ENCODE measurements around the gene MRPS7.
"Not testable (repeated sequence)": the region's sequence is repeated elsewhere in the genome, so short reads cannot be mapped to it uniquely, and the experiment has no call there.

Gene MRPS7

DNA sequence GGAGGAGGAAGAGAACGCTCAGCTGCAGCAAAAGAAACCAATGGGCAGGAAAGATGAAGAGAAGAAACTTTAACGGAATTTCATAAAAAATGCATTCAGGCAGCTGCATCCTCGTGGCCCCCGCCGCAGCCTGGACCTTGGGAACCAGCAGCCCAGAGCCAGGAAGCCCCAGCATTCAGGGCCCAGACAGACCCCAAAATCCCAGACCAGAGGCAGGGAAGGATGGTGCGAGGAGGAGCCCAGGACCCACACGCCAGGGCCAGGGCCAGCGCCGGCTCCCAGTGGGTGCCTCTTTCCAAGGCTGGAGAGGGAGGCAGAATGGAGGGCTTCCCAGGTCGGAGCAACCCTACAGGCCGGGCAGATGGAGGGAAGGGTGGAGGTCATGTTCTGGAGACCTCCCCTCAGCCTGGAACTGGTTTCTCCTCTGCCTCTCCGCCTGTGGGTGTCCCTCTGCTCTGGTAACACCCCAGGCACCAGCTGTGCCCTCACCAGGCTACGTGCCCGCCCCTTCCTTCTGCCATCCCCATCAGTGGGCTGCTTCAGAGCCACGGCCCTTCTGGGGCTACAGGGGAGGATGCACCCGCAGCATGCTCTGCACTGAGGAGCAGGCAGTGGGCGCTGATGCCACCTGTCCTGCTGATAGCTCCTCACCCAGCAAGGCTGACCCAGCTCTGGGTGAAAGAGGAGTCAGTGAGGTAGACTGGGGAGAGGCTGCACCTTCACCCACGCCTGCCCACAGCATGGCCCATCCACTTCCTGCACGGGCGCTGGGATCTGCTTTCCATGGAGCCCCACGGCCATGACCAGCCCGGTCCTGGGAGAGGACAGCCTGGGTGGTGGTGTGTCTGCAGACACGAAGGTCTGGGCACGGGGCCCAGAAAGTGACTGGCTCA lies 10.5 kb downstream of the MRPS7 start:
- no peak for DNase-seq (ENCODE audit: low read depth)

DNA sequence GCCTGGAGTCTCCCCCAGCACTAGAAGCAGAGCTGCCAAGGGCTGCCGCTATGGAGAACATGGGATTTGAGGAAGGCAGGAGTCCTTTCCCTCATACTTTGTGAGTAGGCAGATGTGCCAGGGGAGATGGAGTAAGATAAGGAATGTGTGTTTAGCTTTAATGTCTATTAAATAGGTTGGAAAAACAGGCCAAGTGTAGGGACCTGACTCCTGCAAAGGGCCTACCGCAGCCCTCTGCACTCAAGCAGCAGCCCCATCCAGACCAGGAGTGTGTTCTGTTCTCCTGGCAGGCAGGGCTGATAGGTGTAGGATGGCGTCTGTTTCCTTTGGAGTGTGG lies 11.1 kb downstream of the MRPS7 start:
- DNase-seq (ENCODE audit: low read depth), result no peak

DNA sequence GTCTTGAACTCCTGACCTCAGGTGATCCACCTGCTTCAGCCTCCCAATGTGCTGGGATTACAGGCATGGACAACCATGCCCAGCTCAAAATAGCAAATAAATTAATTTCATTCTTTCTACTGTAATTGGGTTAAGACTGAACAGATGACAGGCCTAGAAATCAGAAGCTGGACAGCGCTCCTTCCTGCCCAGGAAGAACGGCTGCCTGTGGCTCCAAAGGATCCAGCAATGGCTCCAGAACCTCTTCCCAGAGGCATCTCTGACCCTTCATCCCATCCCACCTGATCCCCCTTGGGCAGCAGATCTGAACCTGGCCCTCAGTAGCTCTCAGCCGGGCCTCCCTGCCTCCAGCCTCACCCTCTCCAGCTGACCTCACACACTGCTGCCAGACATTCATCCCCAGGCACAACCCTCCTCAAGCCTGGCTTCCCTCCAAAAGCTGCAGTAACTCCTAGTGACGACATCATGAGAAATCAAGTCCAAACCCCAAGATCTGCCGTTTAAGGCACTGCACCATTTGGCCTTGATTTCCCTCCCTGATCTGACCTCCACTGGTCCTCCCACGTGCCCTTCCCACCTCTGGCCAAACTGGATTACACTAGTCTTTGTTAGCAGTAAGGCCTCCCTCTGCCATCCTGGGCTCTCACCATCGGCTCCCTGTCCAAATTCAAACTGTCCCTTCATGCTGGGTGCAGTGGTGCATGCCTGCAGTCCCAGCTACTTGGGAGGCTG lies 12.5 kb downstream of the MRPS7 start:
- peak; percentile 75 for DNase-seq (ENCODE audit: low read depth)

DNA sequence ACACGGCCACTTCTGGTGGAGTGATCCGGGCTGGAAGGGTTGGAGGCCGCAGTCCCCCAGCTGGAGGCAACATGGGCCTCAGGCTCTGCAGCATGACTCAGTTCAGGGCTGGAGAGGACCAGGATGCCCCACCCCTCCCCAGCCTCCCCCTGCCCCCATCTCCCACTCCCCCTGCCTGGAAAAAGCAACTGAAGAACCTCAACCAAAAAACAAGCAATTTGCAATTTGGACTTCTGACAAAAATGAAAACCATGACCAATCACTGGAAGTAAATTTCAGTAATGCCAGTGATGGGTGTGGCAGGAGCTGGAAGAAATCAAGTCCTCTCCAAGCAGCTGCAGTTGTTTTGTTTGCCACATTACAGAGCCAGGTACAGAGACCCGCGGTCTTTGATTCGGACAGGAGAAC lies 16.0 kb downstream of the MRPS7 start:
- DNase-seq (ENCODE audit: low read depth), result no peak

DNA sequence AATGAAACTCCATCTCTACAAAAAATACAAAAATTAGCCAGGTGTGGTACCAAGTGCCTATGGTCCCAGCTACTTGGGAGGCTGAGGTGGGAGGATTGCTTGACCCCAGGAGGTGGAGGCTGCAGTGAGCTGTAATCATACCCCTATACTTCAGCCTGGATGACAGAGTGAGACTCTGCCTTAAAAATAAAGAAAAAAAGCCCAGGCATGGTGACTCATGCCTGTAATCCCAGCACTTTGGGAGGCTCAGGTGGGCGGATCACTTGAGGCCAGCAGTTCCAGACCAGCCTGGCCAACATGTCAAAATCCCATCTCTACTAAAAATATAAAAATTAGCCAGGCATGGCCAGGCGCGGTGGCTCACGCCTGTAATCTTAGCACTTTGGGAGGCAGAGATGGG lies 18.5 kb downstream of the MRPS7 start:
- DNase-seq (ENCODE audit: low read depth), result not testable (repeated sequence)

DNA sequence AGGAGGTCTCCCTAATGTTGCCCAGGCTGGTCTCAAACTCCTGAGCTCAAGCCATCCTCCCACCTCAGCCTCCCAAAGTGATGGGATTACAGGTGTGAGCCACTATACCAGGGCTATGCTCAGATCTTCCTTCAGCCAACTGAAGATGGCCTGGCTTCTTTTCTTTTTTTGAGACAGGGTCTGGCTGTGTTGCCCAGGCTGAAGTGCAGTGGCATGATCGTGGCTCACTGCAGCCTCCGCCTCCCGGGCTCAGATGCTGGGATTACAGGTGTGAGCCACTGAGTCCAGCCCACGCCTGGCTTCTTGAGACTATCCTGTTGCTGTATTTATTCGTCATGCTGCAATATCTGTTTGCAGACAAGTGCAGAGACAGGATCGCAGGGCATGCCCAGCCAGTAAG lies 23.4 kb downstream of the MRPS7 start:
- DNase-seq (ENCODE audit: low read depth), result no peak

DNA sequence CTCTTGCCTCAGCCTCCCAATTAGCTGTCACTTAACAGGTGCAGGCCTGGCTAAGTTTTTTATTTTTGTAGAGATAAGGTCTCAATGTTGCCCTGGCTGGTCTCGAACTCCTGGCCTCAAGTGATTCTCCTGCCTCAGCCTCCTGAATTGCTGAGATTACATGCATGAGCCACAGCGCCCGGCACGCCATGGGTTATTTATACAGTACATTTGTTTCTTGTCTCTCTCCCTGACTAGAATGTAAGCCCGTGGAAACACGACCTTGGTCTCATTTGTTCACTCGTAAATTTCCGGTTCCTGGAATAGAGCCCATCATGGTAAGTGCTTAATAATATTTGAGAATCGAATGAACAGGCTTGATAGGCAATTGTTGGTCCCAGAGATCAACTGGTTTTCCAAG lies 25.5 kb downstream of the MRPS7 start:
- no peak for DNase-seq (ENCODE audit: low read depth)

DNA sequence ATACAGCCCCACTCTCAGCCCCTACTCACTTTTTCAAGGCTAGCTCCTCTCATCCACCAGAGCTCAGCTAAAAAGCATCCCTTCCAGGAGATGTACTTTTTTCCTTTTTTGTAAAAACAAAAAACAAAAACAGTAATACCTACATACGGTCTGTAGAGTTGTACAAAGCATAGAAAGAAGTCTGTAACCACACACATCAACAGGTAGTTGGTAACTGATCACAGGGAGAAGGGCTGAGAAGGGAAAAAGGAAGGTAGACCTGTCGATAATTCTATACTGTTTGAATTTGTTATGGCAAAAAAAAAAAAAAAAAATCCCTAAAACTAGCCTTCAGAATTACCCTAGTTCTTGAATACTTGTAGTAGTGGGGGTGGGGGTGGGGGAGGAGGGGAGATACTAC lies 26.7 kb downstream of the MRPS7 start:
- no peak for DNase-seq (ENCODE audit: low read depth)

DNA sequence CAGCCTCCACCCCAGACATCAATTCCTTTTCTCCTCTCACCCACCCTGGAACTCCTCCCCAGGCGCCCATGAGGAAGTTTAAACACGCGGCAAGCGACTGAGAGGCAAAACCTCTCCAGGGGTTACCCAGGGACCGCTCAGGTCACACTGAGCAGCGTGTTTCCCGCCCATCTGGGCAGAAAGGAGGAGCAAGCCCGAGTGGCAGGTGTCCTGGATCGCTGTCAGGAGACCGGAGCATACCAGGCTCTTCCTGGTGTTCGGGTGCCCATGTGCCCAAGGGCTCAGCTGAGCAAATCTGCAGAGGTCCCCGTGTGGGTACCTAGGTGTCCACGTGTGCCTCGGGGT lies 27.1 kb downstream of the MRPS7 start:
- DNase-seq (ENCODE audit: low read depth), result no peak

DNA sequence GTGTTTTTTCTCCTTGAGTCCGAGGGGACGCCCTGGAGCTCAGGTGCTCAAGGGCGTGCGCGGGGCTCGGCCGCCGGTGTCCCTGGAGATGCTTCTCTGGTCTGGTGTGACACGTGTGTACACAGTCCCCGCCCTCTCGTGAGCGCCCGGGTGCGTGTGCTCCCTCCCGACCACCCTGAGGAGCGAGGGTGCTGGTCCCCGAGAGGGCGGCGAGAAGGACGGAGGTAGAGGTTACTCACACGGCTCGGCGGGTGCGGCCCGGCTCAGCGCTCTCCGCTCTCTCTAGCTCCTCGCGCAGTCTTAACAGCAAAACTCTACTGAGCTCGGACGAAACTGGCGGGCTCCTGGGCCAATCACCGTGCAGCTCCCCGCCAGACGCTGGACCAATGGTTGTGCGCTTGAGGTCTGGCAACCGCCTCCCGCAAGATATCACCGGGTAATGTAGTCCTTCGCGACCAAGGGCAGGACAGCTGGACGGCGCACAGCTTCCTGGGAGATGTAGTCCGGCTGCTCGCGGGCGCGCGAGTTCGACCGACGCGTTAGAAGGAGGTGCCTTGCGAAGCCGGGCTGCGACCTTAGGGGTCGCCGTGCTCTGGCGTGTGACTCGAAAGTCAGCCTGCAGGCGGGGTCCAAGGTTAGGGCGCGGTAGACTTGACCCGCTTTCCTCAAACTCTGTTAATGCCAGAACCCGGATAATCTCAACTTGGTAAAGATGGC lies 27.6 kb downstream of the MRPS7 start, which contains the start of gene SLC25A19:
SLC25A19 (minus strand) TSS at position 319 of the 717 bp plus-strand sequence. CDS start 2,669 bp downstream, outside the sequence.
- peak; percentile 97 for DNase-seq (ENCODE audit: low read depth)

DNA sequence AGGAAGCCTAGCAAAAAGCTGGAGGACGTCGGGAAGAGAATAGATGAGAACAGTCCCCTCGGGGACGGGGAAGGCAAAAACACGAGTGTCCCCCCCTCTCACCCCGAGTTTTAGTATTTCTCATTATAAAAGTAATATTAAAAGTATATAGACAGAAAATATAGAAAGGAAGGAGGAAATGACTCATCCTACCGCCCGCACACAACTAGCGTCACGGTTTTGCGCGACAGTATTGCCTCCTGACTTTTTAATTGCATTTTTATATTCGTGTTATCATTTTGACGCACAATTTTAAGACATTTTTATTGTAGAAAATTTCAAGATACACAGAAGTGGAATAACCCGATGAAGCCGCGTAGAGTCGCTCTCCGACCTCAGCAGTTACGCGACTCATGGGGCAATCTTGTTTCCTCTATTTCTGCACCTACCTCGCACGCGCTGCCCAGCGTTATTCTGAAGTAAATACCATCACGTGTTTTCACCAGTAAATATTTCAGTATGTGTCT lies 28.2 kb downstream of the MRPS7 start:
- no peak for DNase-seq (ENCODE audit: low read depth)

DNA sequence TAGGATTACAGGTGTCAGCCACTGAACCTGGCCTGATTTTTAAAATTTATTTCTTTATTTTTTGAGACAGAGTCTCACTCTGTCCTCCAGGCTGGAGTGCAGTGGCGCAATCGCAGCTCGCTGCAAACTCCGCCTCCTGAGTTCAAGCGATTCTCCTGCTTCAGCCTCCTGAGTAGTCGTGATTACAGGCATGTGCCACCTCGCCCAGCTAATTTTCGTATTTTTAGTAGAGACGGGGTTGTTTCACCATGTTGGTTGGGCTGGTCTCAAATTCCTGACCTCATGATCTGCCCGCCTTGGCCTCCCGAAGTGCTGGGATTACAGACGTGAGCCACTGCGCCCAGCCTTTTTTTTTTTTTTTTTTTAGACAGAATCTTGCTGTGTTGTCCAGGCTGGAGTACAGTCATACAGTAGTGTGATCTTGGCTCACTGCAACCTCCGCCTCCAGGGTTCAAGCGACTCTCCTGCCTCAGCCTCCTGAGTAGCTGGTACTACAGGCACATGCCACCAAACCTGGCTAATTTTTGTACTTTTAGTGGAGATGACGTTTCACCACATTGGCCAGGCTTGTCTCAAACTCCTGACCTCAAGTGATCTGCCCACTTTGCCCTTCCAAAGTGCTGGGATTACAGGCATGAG lies 31.2 kb downstream of the MRPS7 start:
- DNase-seq (ENCODE audit: low read depth), result not testable (repeated sequence)

DNA sequence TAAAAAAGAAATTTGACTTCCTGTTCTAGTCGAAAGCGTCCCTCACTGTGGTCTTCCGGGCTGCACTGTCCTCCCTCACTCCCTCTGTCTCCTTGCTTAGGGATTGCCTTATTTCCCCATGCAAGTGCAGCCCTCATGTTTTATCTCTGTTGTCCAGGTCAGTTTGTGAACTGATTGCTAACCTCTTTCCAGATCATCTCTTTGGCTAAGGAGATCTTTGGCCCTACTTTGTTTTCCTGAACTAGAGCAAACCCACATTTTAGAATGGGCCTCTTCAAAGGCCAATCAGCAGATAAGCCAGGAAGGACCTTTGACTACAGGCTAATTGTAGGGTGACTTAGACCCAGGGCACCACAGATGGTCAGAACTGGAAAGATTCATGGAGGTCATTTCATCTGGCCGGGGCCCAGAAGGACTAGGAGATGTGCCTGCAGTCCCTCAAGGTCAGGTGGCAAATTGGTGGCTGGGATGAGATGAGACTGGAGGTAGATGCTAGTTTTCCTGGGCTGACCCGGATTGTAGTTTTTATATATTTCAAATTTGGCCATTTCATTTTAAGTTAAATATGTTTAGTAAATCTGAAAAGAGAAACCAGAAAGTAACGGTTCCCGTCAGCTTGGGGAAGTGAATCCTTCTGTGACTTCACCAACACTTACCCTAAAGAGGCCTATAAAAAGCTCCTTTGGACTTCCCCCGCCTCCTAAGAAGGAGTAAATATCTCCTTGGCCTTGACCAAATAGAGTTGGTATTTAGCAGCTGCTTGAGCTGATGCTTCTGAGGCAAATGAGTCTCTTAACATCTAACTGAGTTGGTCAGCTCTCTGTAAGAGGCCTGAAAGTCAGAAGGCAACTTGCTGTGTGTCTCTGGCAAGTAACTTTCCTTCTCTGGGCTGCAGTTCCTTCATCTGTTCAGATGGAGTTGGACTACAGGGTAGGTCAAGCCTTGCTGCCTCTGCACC lies 33.8 kb downstream of the MRPS7 start:
- no peak for DNase-seq (ENCODE audit: low read depth)

DNA sequence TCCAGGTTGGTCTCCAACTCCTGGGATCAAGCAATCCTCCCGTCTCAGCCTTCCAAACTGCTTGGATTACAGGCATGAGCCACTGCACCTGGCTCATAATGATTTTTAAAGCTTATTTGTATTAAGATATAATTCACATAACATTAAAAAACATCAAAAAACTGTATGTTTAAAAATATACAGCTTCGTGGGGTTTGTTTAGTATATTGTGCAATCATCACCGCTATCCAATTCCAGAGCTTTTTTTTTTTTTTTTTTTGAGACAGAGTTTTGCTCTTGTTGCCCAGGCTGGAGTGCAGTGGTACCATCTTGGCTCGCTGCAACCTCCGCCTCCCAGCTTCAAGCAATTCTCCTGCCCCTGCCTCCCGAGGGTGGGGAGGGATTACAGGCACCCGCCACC lies 38.6 kb downstream of the MRPS7 start:
- DNase-seq (ENCODE audit: low read depth), result no peak

DNA sequence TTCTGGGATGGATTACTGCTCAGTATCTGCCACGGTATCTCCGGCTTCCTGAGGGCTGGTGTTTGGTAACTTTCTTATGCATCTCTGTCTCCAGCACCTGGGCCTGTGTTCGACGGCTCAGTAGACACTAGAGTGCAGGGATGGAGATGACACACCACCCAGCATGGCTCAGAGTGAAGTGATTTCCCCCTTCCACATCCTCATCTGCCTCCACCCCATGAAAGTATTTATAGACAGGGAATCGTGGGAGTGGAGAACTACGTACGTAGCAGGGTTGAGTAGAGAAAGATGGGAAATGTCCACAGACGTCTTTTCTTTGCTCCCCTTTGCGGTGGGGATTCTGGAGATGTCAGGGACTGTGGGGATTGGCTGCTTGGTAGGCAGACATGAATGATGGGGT lies 39.4 kb downstream of the MRPS7 start:
- DNase-seq (ENCODE audit: low read depth), result no peak

DNA sequence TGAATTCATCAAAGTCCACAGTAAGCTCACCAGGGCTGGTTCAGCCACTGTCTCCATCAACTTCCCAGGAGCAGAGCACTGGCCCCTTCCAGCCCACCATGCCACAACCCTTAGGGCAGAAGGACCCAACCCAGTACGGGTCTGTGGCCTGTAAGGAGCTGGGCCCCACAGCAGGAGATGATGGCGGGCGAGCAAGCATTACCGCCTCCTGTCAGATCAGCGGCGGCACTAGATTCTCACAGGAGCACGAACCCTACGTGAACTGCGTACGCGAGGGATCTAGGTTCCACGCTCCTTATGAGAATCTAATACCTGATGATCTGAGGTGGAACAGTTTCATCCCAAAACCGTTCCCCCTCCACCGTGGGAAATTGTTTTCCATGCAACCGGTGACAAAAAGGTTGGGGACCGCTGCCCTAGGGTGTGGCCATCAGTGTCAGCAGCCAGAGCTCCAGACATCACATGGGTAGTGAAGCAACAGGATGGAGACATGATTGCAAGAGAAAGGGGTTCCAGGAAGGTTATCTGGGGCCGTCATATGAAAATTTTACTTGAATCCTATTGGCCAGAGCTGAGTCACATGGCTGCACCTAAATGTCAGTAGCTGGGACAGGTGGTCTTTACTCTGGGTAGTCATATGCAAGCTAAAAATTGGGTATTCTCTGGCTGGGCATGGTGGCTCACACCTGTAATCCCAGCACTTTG lies 40.0 kb downstream of the MRPS7 start:
- no peak for DNase-seq (ENCODE audit: low read depth)

DNA sequence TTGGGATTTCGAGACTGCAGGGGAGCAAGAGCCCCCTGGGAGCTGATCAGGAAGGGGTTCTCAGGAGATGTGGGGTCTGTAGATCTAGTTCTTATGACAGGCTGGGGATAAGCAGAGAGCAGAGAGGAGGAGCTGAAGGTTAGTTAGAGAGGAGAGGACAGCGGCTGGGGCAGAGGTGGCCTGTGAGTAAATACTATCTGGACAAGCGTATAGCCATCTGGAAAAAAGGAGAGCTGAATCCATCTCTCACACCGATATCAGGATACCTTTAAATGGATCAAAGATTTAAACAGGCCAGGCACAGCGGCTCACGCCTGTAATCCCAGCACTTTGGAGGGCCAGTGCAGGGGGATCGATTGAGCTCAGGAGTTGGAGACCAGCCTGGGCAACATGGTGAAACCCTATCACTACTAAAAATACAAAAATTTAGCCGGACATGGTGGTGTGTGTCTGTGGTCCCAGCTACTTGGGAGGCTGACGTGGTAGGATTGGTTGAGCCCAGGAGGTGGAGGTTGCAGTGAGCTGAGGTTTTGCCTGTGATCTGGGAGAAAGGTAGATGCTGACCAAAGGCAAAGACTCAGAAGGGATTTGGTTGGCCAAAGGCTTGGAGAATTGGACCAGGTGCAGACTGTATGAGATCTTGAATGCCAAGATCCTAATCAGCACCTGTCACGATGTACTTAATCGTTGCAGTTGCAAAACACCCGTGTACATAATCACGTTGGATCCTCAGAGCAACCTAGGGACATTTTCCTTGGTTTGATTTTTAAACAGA lies 46.5 kb downstream of the MRPS7 start:
- DNase-seq (ENCODE audit: low read depth), result no peak

DNA sequence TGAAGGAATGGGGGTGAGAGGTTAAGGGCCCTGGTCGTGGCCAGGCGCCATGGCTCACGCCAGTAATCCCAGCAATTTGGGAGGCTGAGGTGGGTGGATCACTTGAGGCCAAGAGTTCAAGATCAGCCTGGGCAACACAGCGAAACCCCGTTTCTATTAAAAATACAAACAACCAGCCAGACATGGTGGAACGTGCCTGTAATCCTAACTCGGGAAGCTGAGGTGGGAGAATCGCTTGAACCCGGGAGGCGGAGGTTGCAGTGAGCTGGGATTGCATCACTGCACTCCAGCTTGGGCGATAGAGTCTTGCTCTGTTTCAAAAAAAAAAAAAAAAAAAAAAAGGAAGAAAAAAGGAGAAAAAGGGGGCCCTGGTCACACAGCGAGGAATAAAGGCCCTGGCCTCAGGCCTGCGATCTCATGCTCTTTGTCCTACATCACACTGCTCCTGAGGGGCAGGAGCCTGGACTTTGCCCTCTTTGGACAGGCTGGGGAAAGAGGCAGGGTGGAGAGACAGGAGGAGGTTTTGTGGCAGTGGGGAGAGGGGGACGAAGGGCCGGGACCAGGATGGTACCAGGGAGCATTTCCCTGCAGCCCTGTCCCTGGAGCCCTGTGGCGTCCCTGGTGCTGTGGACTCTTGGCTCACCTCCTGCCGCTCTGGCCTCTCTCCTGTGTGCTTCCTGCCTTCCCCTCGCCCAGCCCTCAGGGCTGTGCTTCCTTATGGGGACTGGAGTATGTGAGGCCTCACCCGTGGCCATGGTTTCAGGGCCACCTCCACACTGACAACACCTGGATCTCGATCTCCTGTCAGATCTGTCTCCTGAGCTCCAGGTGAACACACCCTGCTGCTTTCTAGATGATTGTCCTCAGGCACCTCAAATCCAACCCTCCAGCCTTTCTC lies 47.3 kb downstream of the MRPS7 start:
- DNase-seq (ENCODE audit: low read depth), result no peak

Measured in fibroblast of the conjunctiva (primary cell).